ENCODE measurements around the gene OBSCN. TPM values are rescaled to one million over a fixed set of nuclear protein-coding genes. Genes with fewer than 3 reads are reported as not detected.

Gene OBSCN
- total and polyA plus RNA-seq, 7 donors = 0.92 to 21.0 (median 13.1) TPM

DNA sequence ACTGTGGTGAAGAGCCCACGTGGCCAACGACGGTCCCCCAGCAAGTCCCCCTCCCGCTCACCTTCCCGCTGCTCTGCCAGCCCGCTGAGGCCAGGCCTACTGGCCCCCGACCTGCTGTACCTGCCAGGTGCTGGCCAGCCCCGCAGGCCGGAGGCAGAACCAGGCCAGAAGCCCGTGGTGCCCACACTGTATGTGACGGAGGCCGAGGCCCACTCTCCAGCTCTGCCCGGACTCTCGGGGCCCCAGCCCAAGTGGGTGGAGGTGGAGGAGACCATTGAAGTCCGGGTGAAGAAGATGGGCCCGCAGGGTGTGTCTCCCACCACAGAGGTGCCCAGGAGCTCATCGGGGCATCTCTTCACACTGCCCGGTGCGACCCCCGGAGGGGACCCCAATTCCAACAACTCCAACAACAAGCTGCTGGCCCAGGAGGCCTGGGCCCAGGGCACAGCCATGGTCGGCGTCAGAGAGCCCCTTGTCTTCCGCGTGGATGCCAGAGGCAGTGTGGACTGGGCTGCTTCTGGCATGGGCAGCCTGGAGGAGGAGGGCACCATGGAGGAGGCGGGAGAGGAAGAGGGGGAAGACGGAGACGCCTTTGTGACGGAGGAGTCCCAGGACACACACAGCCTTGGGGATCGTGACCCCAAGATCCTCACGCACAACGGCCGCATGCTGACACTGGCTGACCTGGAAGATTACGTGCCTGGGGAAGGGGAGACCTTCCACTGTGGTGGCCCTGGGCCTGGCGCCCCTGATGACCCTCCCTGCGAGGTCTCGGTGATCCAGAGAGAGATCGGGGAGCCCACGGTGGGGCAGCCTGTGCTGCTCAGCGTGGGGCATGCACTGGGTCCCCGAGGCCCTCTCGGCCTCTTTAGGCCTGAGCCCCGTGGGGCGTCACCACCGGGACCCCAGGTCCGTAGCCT lies 152.0 kb downstream of the OBSCN start:
- Histone ChIP-seq H3K27ac (no peak overlapping the region), H3K36me3 (no peaks in the 10 kb centered on the region), H3K4me3 (no peak overlapping the region), H3K9me3 (no peaks in the 10 kb centered on the region), H3K4me1 (no peaks in the 10 kb centered on the region), H3K27me3 (no peaks in the 10 kb centered on the region)
- intact Hi-C loops (cut with DNase I) = no loop called here
- TF ChIP-seq, protein P1, sequence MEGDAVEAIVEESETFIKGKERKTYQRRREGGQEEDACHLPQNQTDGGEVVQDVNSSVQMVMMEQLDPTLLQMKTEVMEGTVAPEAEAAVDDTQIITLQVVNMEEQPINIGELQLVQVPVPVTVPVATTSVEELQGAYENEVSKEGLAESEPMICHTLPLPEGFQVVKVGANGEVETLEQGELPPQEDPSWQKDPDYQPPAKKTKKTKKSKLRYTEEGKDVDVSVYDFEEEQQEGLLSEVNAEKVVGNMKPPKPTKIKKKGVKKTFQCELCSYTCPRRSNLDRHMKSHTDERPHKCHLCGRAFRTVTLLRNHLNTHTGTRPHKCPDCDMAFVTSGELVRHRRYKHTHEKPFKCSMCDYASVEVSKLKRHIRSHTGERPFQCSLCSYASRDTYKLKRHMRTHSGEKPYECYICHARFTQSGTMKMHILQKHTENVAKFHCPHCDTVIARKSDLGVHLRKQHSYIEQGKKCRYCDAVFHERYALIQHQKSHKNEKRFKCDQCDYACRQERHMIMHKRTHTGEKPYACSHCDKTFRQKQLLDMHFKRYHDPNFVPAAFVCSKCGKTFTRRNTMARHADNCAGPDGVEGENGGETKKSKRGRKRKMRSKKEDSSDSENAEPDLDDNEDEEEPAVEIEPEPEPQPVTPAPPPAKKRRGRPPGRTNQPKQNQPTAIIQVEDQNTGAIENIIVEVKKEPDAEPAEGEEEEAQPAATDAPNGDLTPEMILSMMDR (IDR thresholded peaks at IDR 0.05) = no peak
- TF ChIP-seq EP300 (IDR thresholded peaks at IDR 0.05) (no peak), POLR2A (IDR thresholded peaks at IDR 0.05) (no peak), POLR2AphosphoS5 (IDR thresholded peaks at IDR 0.05) (no peak)
- DNase-seq = no peak
- WGBS, 2 donors = 91 to 92% methylated on average over 45 of the region's 45 CpGs

GRCh38 chr1:228360533-228361313 lies 152.9 kb downstream of the OBSCN start:
- Histone ChIP-seq H3K27me3 (no peaks in the 10 kb centered on the region), H3K4me1 (no peaks in the 10 kb centered on the region), H3K27ac (no peak overlapping the region), H3K4me3 (no peak overlapping the region), H3K36me3 (no peaks in the 10 kb centered on the region), H3K9me3 (no peaks in the 10 kb centered on the region)
- intact Hi-C loops (cut with DNase I) = no loop called here
- DNase-seq = peak; percentile 55
- TF ChIP-seq EP300 (IDR thresholded peaks at IDR 0.05) (no peak), POLR2A (IDR thresholded peaks at IDR 0.05) (no peak), POLR2AphosphoS5 (IDR thresholded peaks at IDR 0.05) (no peak)
- TF ChIP-seq, protein P1 (IDR thresholded peaks at IDR 0.05) = no peak
- 92% methylated on average over 19 of the region's 19 CpGs for WGBS, 2 donors

- intact Hi-C loops (cut with DNase I) = no loop called here
- no peak overlapping the region for H3K4me3 ChIP-seq
- no peak overlapping the region for H3K27ac ChIP-seq
- TF ChIP-seq POLR2A (IDR thresholded peaks at IDR 0.05) = no peak
- no peak for TF ChIP-seq POLR2AphosphoS5 (IDR thresholded peaks at IDR 0.05)
- TF ChIP-seq, protein P1 (IDR thresholded peaks at IDR 0.05) = no peak
- TF ChIP-seq EP300 (IDR thresholded peaks at IDR 0.05) = no peak
- 74 to 82% methylated on average over 26 of the region's 26 CpGs for WGBS, 2 donors
- H3K27me3 ChIP-seq = peaks cover 0 to 5% (median 0%) of the 10 kb centered on the region in 3 donors
- DNase-seq = peak; percentile 62
- no peaks in the 10 kb centered on the region for H3K9me3 ChIP-seq
- H3K4me1 ChIP-seq = no peaks in the 10 kb centered on the region
- no peaks in the 10 kb centered on the region for H3K36me3 ChIP-seq
Measured at GRCh38 chr1:228361314-228362140, 153.7 kb downstream of the OBSCN start.

GRCh38 chr1:228362141-228362883 lies 154.5 kb downstream of the OBSCN start:
- H3K27me3 ChIP-seq = peaks cover 0 to 12% (median 0%) of the 10 kb centered on the region in 3 donors
- H3K4me1 ChIP-seq = no peaks in the 10 kb centered on the region
- no peak overlapping the region for H3K4me3 ChIP-seq
- H3K9me3 ChIP-seq = no peaks in the 10 kb centered on the region
- 79 to 81% methylated on average over 18 of the region's 18 CpGs for WGBS, 2 donors
- no peaks in the 10 kb centered on the region for H3K36me3 ChIP-seq
- no peak overlapping the region for H3K27ac ChIP-seq
- intact Hi-C loops (cut with DNase I) = no loop called here
- peak; percentile 52 for DNase-seq
- TF ChIP-seq POLR2AphosphoS5 (IDR thresholded peaks at IDR 0.05) = no peak
- TF ChIP-seq POLR2A (IDR thresholded peaks at IDR 0.05) = no peak

Data from sigmoid colon (tissue), 7 donors.